Pancreas (tissue), 10 donors: ENCODE data around the gene FAM186B. TPM values are rescaled to one million over a fixed set of nuclear protein-coding genes. Genes with fewer than 3 reads are reported as not detected.

Experiments
- ATAC-seq, 4 donors: fragments of 200-7000 bp; cut with Tn5 transposase; one replicate each; pipeline versions ENCODE4 v1.8.0 to v1.9.1; 2020; ENCODE audit warnings: mild to moderate bottlenecking in 4 of 4, moderate library complexity in 4 of 4
- DNase-seq, 6 donors: peaks; one replicate each; pipeline ENCODE4 v3.0.0-alpha.2; 2020
- FAIRE-seq: peaks from 2 replicates; lab custom pipeline; 2012; peaks lifted over from hg19 to GRCh38; lab: Jason Lieb, UNC
- H3K27ac ChIP-seq, 4 donors: fragments of 200-600 bp; sonication (generic); 1 replicate in 3 of 4; 2 replicates in 1 of 4; pipeline versions ENCODE4 v1.5.0 to v1.8.0; 2020
- H3K27me3 ChIP-seq, 4 donors: fragments of 200-600 bp; one replicate each; pipeline ENCODE4 v1.8.0; 2021
- H3K36me3 ChIP-seq, 3 donors: fragments of 200-600 bp; sonication (generic) in 1 of 3; one replicate each; pipeline versions ENCODE4 v1.5.0 to v1.8.0; 2020 to 2021
- H3K4me1 ChIP-seq, 3 donors: fragments of 200-600 bp; one replicate each; pipeline ENCODE4 v1.8.0; 2021
- H3K4me3 ChIP-seq, 4 donors: fragments of 200-600 bp; sonication (generic) in 2 of 4; one replicate each; pipeline versions ENCODE4 v1.5.0 to v1.8.0; 2020 to 2021
- H3K9me3 ChIP-seq, 4 donors: fragments of 200-600 bp; one replicate each; pipeline ENCODE4 v1.8.0; 2021
- WGBS, 2 donors: extraction: QIAGEN DNeasy Blood & Tissue Kit; methylation state at CpG; one replicate each; pipeline ENCODE4 v1.1.7; 2013; 5-methylcytosine and 5-hydroxymethylcytosine counted together
- intact Hi-C, 3 donors: fragments of 100-400 bp; cut with DNase I; formaldehyde crosslinking; loops; one replicate each; pipeline versions ENCODE4 v1.11.1 to v1.14.2; 2022
- polyA plus RNA-seq, 2 donors: library from polyadenylated mRNA; stranded (reverse); fragments of 200-250 nt; gene quantifications; one replicate each; pipeline ENCODE4 v1.2.3, GENCODE V29; 2013
- total RNA-seq, 6 donors: library from RNA; stranded (reverse); fragmentation: NEBNext Ultra II Directional in 4 of 6; extraction: Animal tissue kit (Norgen Biotek cat#: 25700) in 4 of 6; gene quantifications; one replicate each; pipeline versions ENCODE4 v1.2.1 to v1.2.4, GENCODE V29; 2021 to 2023
- TF ChIP-seq, protein P1 (sequence below), 4 donors: fragments of 200-600 bp; sonication (generic) in 3 of 4; IDR thresholded peaks; one replicate each; pipeline versions ENCODE4 v1.5.0 to v1.8.0; 2021; ENCODE audit warnings: antibody characterized with exemption in 4 of 4
- donor health status: healthy with polysubstance abuse.
- donor health status: DM: no; HTN: no; CAD: no; lungs with moderate emphysema.
- donor health status: DM: no; HTN: no; CAD: no.
- donor health status: control.
- donor health status: control.
- donor health status: Bipolar disorder and iron deficiency.
- donor health status: DM: yes; HTN: yes; CAD: no.
- donor health status: DM: no; HTN: no; CAD: no.
- donor health status: DM: no; HTN: no; CAD: no.
- donor health status: DM: yes; HTN: yes; CAD: no.

Gene FAM186B
- total and polyA plus RNA-seq, 8 donors, result 0.49 to 1.7 (median 0.74) TPM

- TF ChIP-seq, protein P1, sequence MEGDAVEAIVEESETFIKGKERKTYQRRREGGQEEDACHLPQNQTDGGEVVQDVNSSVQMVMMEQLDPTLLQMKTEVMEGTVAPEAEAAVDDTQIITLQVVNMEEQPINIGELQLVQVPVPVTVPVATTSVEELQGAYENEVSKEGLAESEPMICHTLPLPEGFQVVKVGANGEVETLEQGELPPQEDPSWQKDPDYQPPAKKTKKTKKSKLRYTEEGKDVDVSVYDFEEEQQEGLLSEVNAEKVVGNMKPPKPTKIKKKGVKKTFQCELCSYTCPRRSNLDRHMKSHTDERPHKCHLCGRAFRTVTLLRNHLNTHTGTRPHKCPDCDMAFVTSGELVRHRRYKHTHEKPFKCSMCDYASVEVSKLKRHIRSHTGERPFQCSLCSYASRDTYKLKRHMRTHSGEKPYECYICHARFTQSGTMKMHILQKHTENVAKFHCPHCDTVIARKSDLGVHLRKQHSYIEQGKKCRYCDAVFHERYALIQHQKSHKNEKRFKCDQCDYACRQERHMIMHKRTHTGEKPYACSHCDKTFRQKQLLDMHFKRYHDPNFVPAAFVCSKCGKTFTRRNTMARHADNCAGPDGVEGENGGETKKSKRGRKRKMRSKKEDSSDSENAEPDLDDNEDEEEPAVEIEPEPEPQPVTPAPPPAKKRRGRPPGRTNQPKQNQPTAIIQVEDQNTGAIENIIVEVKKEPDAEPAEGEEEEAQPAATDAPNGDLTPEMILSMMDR (IDR thresholded peaks at IDR 0.05), result no peak
- 90 to 92% methylated on average over 9 of the region's 9 CpGs for WGBS, 2 donors
- no peak overlapping the region for H3K27ac ChIP-seq
- H3K36me3 ChIP-seq, result no peaks in the 10 kb centered on the region
- no peak for ATAC-seq
- H3K9me3 ChIP-seq, result no peaks in the 10 kb centered on the region
- H3K4me3 ChIP-seq, result no peak overlapping the region
- no peaks in the 10 kb centered on the region for H3K4me1 ChIP-seq
- intact Hi-C loops, result no loop called here
- no peaks in the 10 kb centered on the region for H3K27me3 ChIP-seq
- no peak for DNase-seq
- FAIRE-seq, result no peak
These were observed 27.0 kb upstream of the FAM186B start for GRCh38 chr12:49632401-49632800.

- Histone ChIP-seq H3K27me3 (no peaks in the 10 kb centered on the region), H3K27ac (no peak overlapping the region), H3K36me3 (no peaks in the 10 kb centered on the region), H3K9me3 (no peaks in the 10 kb centered on the region), H3K4me3 (no peak overlapping the region), H3K4me1 (no peaks in the 10 kb centered on the region)
- TF ChIP-seq, protein P1 (IDR thresholded peaks at IDR 0.05), result no peak
- FAIRE-seq (no peak), ATAC-seq (no peak), DNase-seq (no peak)
- intact Hi-C loops, result no loop called here
- WGBS, 2 donors, result 90 to 92% methylated on average over 6 of the region's 6 CpGs
These were observed 26.0 kb upstream of the FAM186B start for GRCh38 chr12:49631336-49631907.

DNA sequence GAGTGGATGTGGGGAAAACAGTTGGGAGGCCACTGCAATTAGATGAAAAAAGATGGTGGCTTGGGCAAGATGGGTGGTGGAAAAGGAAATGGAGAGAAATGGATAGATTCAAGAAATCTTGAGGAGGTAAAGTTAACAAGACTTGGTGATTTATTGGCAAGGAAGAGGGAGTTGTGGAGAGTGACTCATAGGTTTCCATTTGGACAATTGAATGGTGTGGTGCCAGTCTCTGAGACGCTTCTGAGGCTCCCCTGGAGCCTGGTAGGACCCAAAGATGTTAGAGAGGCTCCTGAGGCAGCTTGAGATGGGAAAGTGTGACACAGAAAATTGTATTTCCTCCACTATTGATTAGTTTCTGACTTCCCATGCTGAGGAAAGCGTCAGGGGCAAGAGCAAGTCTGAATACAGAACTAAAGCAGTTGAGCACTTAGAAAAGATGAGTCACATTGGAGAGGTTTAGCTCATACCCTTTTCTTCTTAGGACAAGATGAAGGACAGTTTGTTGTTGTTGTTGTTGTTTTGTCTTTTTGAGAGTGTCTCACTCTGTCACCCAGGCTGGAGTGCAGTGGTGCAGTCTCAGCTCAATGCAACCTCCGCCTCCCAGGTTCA is 22.4 kb upstream of the FAM186B start:
- H3K4me1 ChIP-seq, result no peaks in the 10 kb centered on the region
- H3K27ac ChIP-seq, result no peak overlapping the region
- WGBS, 2 donors, result 91 to 95% methylated on average over 3 of the region's 3 CpGs
- ATAC-seq (no peak), FAIRE-seq (no peak), DNase-seq (no peak)
- intact Hi-C loops, result no loop called here
- H3K27me3 ChIP-seq, result no peaks in the 10 kb centered on the region
- H3K9me3 ChIP-seq, result no peaks in the 10 kb centered on the region
- H3K4me3 ChIP-seq, result no peak overlapping the region
- H3K36me3 ChIP-seq, result no peaks in the 10 kb centered on the region
- TF ChIP-seq, protein P1 (IDR thresholded peaks at IDR 0.05), result no peak

DNA sequence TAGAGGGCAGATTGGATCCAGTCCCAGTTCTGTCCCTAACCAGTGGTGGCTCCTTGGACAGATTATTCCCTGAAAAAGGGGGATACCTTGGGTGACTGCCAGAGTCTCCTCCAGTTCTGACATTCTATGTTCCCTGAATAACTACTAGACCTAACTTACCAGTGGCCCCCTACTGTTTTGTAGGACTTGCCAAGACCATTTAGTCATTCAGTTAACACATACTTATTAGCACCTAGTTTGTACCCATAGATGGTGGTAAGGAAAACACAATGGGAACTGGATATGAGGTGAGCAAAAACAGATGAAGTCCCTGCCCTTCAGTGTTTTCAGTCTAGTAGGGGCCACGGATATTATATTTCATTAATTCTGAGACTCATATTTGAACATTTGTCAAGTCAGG is 21.4 kb upstream of the FAM186B start:
- ATAC-seq, result no peak
- H3K9me3 ChIP-seq, result no peaks in the 10 kb centered on the region
- no peak overlapping the region for H3K4me3 ChIP-seq
- DNase-seq, result no peak
- peaks cover 0 to 2% (median 0%) of the 10 kb centered on the region in 3 donors for H3K4me1 ChIP-seq
- no peak overlapping the region for H3K27ac ChIP-seq
- H3K27me3 ChIP-seq, result no peaks in the 10 kb centered on the region
- intact Hi-C loops, result no loop called here
- no peak for FAIRE-seq
- 81 to 84% methylated on average over 1 of the region's 1 CpG for WGBS, 2 donors
- TF ChIP-seq, protein P1 (IDR thresholded peaks at IDR 0.05), result no peak
- no peaks in the 10 kb centered on the region for H3K36me3 ChIP-seq

DNA sequence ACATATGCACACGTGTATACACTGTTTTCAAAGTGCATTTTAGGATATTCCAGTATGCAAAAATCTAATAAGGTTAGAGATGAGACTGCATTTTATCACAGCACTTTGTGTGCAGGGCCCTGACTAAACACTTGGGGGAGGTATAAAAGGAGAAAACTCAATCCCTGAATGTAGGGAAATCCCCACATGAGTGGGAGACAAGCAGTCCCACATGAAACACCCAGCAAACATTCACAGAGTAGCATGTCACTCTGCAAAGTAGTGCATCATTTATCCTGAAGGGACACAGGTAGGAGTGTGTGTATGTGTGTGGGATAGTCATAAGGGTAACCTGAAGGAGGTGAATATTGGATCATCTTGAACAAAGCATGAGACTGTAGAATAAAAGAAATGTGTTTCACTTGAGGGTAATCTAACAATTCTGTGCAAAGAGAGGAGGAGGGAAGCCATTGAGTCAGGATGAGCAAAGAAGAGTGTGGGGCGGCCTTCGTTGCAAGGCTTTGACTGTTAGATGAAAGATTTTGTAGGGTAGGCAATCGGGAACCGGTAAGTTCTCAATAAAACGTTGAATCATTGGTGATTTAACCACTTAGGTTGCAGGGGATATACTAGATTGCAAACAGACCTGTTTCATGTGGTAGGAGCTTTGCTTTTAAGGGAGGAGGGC is 20.9 kb upstream of the FAM186B start:
- no peaks in the 10 kb centered on the region for H3K36me3 ChIP-seq
- ATAC-seq, result no peak
- H3K27ac ChIP-seq, result no peak overlapping the region
- no peaks in the 10 kb centered on the region for H3K27me3 ChIP-seq
- no peak for FAIRE-seq
- H3K9me3 ChIP-seq, result no peaks in the 10 kb centered on the region
- no peak overlapping the region for H3K4me3 ChIP-seq
- H3K4me1 ChIP-seq, result peaks cover 0 to 7% (median 4%) of the 10 kb centered on the region in 3 donors
- intact Hi-C loops, result no loop called here
- 77 to 80% methylated on average over 6 of the region's 6 CpGs for WGBS, 2 donors
- no peak for DNase-seq
- TF ChIP-seq, protein P1 (IDR thresholded peaks at IDR 0.05), result no peak
